Panc1 (cell line): ENCODE measurements around the gene CHST12. TPM values are rescaled to one million over a fixed set of nuclear protein-coding genes. Genes with fewer than 3 reads are reported as not detected.

ENCODE experiments used
- ATAC-seq: fragments of 200-7000 bp; cut with Tn5 transposase; 2 replicates; pipeline ENCODE4 v1.9.1; 2020; ENCODE audit warnings: mild to moderate bottlenecking, moderate library complexity
- BruUV-seq: library from RNA; stranded (reverse); fragments of 400-500 nt; replicated peaks from 2 replicates; lab custom pipeline; 2021; lab: Mats Ljungman, UMichigan
- CTCF ChIA-PET: fragments of 300-600 bp; sonication (Branson Sonifier 250); formaldehyde crosslinking; loops from one replicate; lab custom pipeline; 2022; ENCODE audit warnings: antibody characterized with exemption; lab: Charles Lee
- POLR2A ChIA-PET: fragments of 300-600 bp; sonication (Branson Sonifier 250); formaldehyde crosslinking; loops from one replicate; lab custom pipeline; 2022; ENCODE audit warnings: antibody characterized with exemption; lab: Charles Lee
- DNase-seq: peaks from one replicate; pipeline ENCODE4 v3.0.0-alpha.2; 2010; ENCODE audit warnings: low read depth, low spot score
- H3K27ac ChIP-seq: 2 replicates; pipeline ENCODE4 v1.5.1; 2011; ENCODE audit warnings: mild to moderate bottlenecking, low read length, inconsistent platforms
- H3K27me3 ChIP-seq: fragments of 200-500 bp; sonication (Bioruptor generic); 2 replicates; pipeline ENCODE4 v1.6.0; 2014; ENCODE audit warnings: low read length, inconsistent platforms; ENCODE audit not compliant: control insufficient read depth, insufficient read depth
- H3K36me3 ChIP-seq: fragments of 200-500 bp; sonication (Bioruptor generic); 2 replicates; pipeline ENCODE4 v1.5.1; 2014; ENCODE audit warnings: inconsistent platforms, mild to moderate bottlenecking, low read length, moderate library complexity; ENCODE audit not compliant: control insufficient read depth, insufficient read depth
- H3K4me1 ChIP-seq: 2 replicates; pipeline ENCODE4 v1.5.1; 2011; ENCODE audit warnings: inconsistent platforms, mild to moderate bottlenecking, low read length, moderate library complexity; ENCODE audit not compliant: control insufficient read depth, insufficient read depth
- H3K4me3 ChIP-seq, 2 experiments: 2 replicates each; pipeline ENCODE4 v1.5.1; 2011 to 2012; ENCODE audit warnings: low read depth in 2 of 2, low read length in 2 of 2, mild to moderate bottlenecking in 2 of 2, inconsistent platforms in 1 of 2, moderate library complexity in 1 of 2
- H3K9me3 ChIP-seq: fragments of 200-500 bp; sonication (Bioruptor generic); 2 replicates; pipeline ENCODE4 v1.5.1; 2014; ENCODE audit warnings: low read depth, mild to moderate bottlenecking, inconsistent platforms, low read length, moderate library complexity; ENCODE audit not compliant: control insufficient read depth, insufficient read depth
- CTCF ChIP-seq: fragments of 450-650 bp; IDR thresholded peaks from 2 replicates; pipeline ENCODE4 v1.5.1; 2017; ENCODE audit warnings: mild to moderate bottlenecking
- POLR2AphosphoS5 ChIP-seq: IDR thresholded peaks from 2 replicates; pipeline ENCODE4 v1.6.1; 2012; ENCODE audit warnings: mild to moderate bottlenecking, low read depth, low read length, moderate library complexity
- REST ChIP-seq, 2 experiments: IDR thresholded peaks; 2 replicates each; pipeline ENCODE4 v1.6.1; 2011 to 2012; ENCODE audit warnings: low read depth in 2 of 2, control low read depth in 1 of 2, low read length in 1 of 2, mild to moderate bottlenecking in 1 of 2, moderate library complexity in 1 of 2; ENCODE audit not compliant: insufficient read depth in 1 of 2
- SIN3A ChIP-seq: IDR thresholded peaks from 2 replicates; pipeline ENCODE4 v1.6.1; 2012; ENCODE audit warnings: low read depth, mild to moderate bottlenecking, low read length, moderate library complexity, borderline replicate concordance; ENCODE audit not compliant: insufficient read depth
- TCF7L2 ChIP-seq: IDR thresholded peaks from 2 replicates; pipeline ENCODE4 v1.6.1; 2011; ENCODE audit warnings: mild to moderate bottlenecking, low read depth, low read length, inconsistent platforms
- in situ Hi-C: cut with HindIII; loops from 2 replicates; pipeline ENCODE4 v1.10.0; 2016; ENCODE audit warnings: low sequenced_read_pairs, low pct_unique_long_range_greater_than_20kb
- intact Hi-C: fragments of 100-400 bp; cut with micrococcal nuclease; formaldehyde crosslinking; loops from one replicate; pipeline ENCODE4 v1.10.0; 2022; ENCODE audit not compliant: unreplicated experiment
- total RNA-seq: library from RNA; stranded (reverse); gene quantifications from one replicate; pipeline ENCODE4 v1.2.1, GENCODE V29; 2021; ENCODE audit not compliant: unreplicated experiment

CHST12 gene
- total RNA-seq, 1 experiment from 2014 or later, result 48.3 TPM

GRCh38 chr7:2393706-2394105 is 9.7 kb upstream of the CHST12 start:
- ChIA-PET CTCF (interaction anchor here (0.6 to 1.0 kb wide), 2 partner anchors 73 to 326 kb away, joined by 3 to 18 read pairs; no protein-coding TSS in a partner anchor), POLR2A (no interaction called here)
- ATAC-seq, result no peak
- H3K4me1 ChIP-seq, result no peaks in the 10 kb centered on the region
- DNase-seq, result no peak
- H3K4me3 ChIP-seq, result no peak overlapping the region
- no peaks in the 10 kb centered on the region for H3K36me3 ChIP-seq
- intact Hi-C loops (no loop called here), in situ Hi-C loops (no loop called here)
- TF ChIP-seq SIN3A (no peak), REST (IDR thresholded peaks at IDR 0.05; ENCODE audit: insufficient read depth in 1 of 2, low read depth in 2 of 2, low read length in 1 of 2) (no peak), CTCF (no peak), TCF7L2 (no peak), POLR2AphosphoS5 (no peak)
- no TSS peak for BruUV-seq
- H3K9me3 ChIP-seq, result no peaks in the 10 kb centered on the region
- H3K27me3 ChIP-seq, result no peaks in the 10 kb centered on the region
- no peak overlapping the region for H3K27ac ChIP-seq

- BruUV-seq, result no TSS peak
- in situ Hi-C loops (no loop called here), intact Hi-C loops (no loop called here)
- peaks cover 6% of the 10 kb centered on the region for H3K4me1 ChIP-seq
- CTCF ChIA-PET, result no interaction called here
- no peaks in the 10 kb centered on the region for H3K27me3 ChIP-seq
- no peak overlapping the region for H3K27ac ChIP-seq
- no peak for DNase-seq
- no peak for ATAC-seq
- H3K9me3 ChIP-seq, result no peaks in the 10 kb centered on the region
- no peaks in the 10 kb centered on the region for H3K36me3 ChIP-seq
- no peak for TF ChIP-seq TCF7L2
- TF ChIP-seq POLR2AphosphoS5, result no peak
- TF ChIP-seq CTCF, result no peak
- no peak for TF ChIP-seq SIN3A
- POLR2A ChIA-PET, result interaction anchor here (0.6 kb wide), 1 partner anchor 755 kb away, joined by 3 read pairs; no protein-coding TSS in a partner anchor
- H3K4me3 ChIP-seq, result no peak overlapping the region
These were observed 8.8 kb upstream of the CHST12 start for GRCh38 chr7:2394566-2395082.
